Measurements from ENCODE around the gene AGBL4. TPM values are rescaled to one million over a fixed set of nuclear protein-coding genes. Genes with fewer than 3 reads are reported as not detected.

The AGBL4 gene
- polyA plus RNA-seq, 3 donors: 0.05 TPM; not detected in 2

DNA sequence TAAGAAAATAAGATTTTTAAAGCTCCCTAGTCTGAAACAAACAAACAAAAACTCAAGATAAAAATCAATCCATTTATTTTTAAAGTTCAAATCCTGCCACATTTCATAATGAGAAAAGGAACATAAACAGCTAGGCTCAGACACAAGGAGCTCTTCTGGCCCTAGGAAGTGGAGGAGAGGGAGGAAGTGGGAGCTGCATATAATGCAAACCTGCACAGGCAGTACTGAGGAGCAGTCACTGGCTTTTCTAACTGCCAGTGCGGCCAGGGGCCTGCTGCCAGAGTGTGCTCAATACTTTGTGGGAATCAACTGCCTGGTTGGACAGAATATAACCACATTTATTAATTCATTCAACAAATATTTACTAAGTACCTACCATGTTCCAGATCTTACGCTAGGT is 1411.9 kb downstream of the AGBL4 start:
- peaks cover 0 to 1% (median 0%) of the 10 kb centered on the region in 3 donors for H3K27me3 Mint-ChIP-seq (ENCODE audit: low read depth in 3 of 3)
- H3K36me3 ChIP-seq (replicated peaks in 1 of 2; ENCODE audit: control insufficient read depth in 1 of 2, insufficient read depth in 2 of 2, low read length in 2 of 2): no peaks in the 10 kb centered on the region
- no peaks in the 10 kb centered on the region for H4K20me1 ChIP-seq (ENCODE audit: insufficient read depth, low read length)
- DNase-seq: no peak
- no peak overlapping the region for H3K27ac ChIP-seq (ENCODE audit: low read depth in 1 of 2, low read length in 2 of 2)
- H3K9ac ChIP-seq (ENCODE audit: insufficient read depth, low read length, poor library complexity, severe bottlenecking): no peak overlapping the region
- H3K4me1 ChIP-seq (ENCODE audit: control insufficient read depth in 1 of 2, insufficient read depth in 2 of 2, low read length in 2 of 2): peaks cover 20 to 28% of the 10 kb centered on the region in 2 donors
- intact Hi-C loops (cut with micrococcal nuclease): no loop called here
- H3K4me3 ChIP-seq (replicated peaks in 1 of 3; ENCODE audit: low read depth in 2 of 3, low read length in 3 of 3): no peak overlapping the region
- no peak overlapping the region for H2AFZ ChIP-seq (ENCODE audit: insufficient read depth, low read depth, low read length, poor library complexity, severe bottlenecking)
- H3K4me3 Mint-ChIP-seq: no peak overlapping the region
- WGBS (ENCODE audit: insufficient coverage): 0% methylated on average over 1 of the region's 2 CpGs
- TF ChIP-seq, protein P1, sequence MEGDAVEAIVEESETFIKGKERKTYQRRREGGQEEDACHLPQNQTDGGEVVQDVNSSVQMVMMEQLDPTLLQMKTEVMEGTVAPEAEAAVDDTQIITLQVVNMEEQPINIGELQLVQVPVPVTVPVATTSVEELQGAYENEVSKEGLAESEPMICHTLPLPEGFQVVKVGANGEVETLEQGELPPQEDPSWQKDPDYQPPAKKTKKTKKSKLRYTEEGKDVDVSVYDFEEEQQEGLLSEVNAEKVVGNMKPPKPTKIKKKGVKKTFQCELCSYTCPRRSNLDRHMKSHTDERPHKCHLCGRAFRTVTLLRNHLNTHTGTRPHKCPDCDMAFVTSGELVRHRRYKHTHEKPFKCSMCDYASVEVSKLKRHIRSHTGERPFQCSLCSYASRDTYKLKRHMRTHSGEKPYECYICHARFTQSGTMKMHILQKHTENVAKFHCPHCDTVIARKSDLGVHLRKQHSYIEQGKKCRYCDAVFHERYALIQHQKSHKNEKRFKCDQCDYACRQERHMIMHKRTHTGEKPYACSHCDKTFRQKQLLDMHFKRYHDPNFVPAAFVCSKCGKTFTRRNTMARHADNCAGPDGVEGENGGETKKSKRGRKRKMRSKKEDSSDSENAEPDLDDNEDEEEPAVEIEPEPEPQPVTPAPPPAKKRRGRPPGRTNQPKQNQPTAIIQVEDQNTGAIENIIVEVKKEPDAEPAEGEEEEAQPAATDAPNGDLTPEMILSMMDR (IDR thresholded peaks at IDR 0.05): no peak
- H3K27ac Mint-ChIP-seq: no peak overlapping the region
- H3K27me3 ChIP-seq (ENCODE audit: control insufficient read depth in 2 of 2, insufficient read depth in 2 of 2, low read length in 2 of 2): no peaks in the 10 kb centered on the region
- peaks cover 0 to 2% (median 0%) of the 10 kb centered on the region in 7 donors for H3K9me3 Mint-ChIP-seq
- H3K4me2 ChIP-seq (replicated peaks; ENCODE audit: extremely low read depth, low read length, poor library complexity, severe bottlenecking): no peak overlapping the region
- peaks cover 34% of the 10 kb centered on the region for H3K4me1 Mint-ChIP-seq
- no peaks in the 10 kb centered on the region for H3K9me3 ChIP-seq (replicated peaks in 1 of 2; ENCODE audit: control insufficient read depth in 1 of 2, insufficient read depth in 1 of 2, low read length in 2 of 2)
- H3K79me2 ChIP-seq (ENCODE audit: insufficient read depth, low read length): no peaks in the 10 kb centered on the region
- H3K36me3 Mint-ChIP-seq: no peaks in the 10 kb centered on the region

DNA sequence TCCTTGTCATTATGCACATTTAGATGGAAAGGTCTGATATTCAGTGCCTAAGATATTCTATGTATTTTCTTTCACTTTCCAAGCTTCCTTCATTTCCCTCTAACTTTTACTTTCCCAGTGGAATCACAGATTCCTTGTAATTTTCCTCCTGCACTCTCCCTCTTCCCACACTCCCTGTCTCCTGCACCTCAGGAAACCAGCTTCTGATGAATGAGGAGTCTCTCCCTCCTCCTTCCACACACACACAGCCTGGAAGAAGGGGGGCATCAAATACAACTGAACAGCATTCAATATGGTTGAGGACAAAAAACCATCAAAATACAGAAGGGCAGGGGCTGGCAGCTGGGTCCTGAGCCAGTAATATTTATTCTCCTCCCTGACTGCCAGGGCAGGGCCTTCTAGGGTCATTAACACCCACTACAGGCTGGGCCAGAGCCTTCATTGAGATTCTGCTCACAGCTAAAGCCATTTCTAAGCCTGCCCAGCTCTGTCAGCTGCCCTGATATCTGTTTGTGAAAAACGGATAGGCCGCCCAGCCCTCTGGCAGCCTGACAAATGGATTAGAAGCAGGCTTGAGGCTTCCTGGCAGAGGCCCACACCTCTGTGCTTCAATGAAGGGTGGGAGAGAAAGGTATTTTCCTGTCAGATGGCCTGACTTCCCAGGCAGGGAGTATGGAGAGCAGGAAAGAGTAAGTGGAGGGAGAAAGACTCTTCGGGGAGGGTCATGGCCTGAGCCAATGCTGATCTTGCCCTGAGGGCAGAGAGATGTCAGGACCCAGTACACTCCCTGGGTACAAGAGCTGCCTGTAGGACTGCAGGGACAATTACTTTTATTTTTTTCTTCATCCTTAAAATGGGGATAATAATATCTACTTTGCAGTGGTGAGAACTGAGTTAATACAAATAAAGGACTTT is 1412.9 kb downstream of the AGBL4 start:
- peaks cover 10 to 19% of the 10 kb centered on the region in 2 donors for H3K4me1 ChIP-seq (ENCODE audit: control insufficient read depth in 1 of 2, insufficient read depth in 2 of 2, low read length in 2 of 2)
- no peak overlapping the region for H3K4me2 ChIP-seq (replicated peaks; ENCODE audit: extremely low read depth, low read length, poor library complexity, severe bottlenecking)
- H3K4me1 Mint-ChIP-seq: peaks cover 25% of the 10 kb centered on the region
- H3K9ac ChIP-seq (ENCODE audit: insufficient read depth, low read length, poor library complexity, severe bottlenecking): no peak overlapping the region
- H3K27ac ChIP-seq (ENCODE audit: low read depth in 1 of 2, low read length in 2 of 2): no peak overlapping the region
- H4K20me1 ChIP-seq (ENCODE audit: insufficient read depth, low read length): no peaks in the 10 kb centered on the region
- H3K9me3 ChIP-seq (replicated peaks in 1 of 2; ENCODE audit: control insufficient read depth in 1 of 2, insufficient read depth in 1 of 2, low read length in 2 of 2): no peaks in the 10 kb centered on the region
- 74% methylated on average over 3 of the region's 3 CpGs for WGBS (ENCODE audit: insufficient coverage)
- no peak overlapping the region for H3K4me3 Mint-ChIP-seq
- DNase-seq: no peak
- intact Hi-C loops (cut with micrococcal nuclease): no loop called here
- H3K27me3 Mint-ChIP-seq (ENCODE audit: low read depth in 3 of 3): peaks cover 0 to 2% (median 1%) of the 10 kb centered on the region in 3 donors
- no peaks in the 10 kb centered on the region for H3K36me3 Mint-ChIP-seq
- H3K27ac Mint-ChIP-seq: no peak overlapping the region
- TF ChIP-seq, protein P1 (IDR thresholded peaks at IDR 0.05): no peak
- H3K9me3 Mint-ChIP-seq: peaks cover 0 to 2% (median 0%) of the 10 kb centered on the region in 7 donors
- H3K4me3 ChIP-seq (replicated peaks in 1 of 3; ENCODE audit: low read depth in 2 of 3, low read length in 3 of 3): no peak overlapping the region
- no peaks in the 10 kb centered on the region for H3K36me3 ChIP-seq (replicated peaks in 1 of 2; ENCODE audit: control insufficient read depth in 1 of 2, insufficient read depth in 2 of 2, low read length in 2 of 2)
- H2AFZ ChIP-seq (ENCODE audit: insufficient read depth, low read depth, low read length, poor library complexity, severe bottlenecking): peak overlapping the region; percentile 10
- H3K27me3 ChIP-seq (ENCODE audit: control insufficient read depth in 2 of 2, insufficient read depth in 2 of 2, low read length in 2 of 2): no peaks in the 10 kb centered on the region
- no peaks in the 10 kb centered on the region for H3K79me2 ChIP-seq (ENCODE audit: insufficient read depth, low read length)
